ENCODE measurements around the gene ZSWIM5.
A peak's percentile ranks its signal among the peaks of the same experiment; 100 is the strongest.

Gene ZSWIM5

DNA sequence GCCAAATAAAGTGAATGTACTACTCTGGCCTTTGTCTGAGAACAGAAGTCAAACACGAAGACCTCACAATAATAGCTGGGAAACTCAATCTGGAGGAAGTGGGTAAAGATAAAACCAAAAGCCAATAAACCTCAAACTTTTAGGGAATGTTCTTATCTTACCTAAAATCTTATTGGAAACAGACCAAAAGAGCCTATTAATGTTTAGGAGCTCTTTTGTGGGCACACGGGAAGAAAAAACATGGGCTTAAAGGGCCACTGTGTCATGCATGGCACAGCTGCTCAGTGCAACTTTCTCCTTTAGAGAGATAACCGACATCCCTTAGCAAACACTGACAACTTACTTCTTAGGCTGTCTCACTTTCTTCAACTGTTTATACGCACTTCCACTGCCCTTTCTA is 236.1 kb downstream of the ZSWIM5 start:
- no peak overlapping the region for H3K4me3 ChIP-seq (replicated peaks; ENCODE audit: low read depth, low read length)
- TF ChIP-seq, protein P1, sequence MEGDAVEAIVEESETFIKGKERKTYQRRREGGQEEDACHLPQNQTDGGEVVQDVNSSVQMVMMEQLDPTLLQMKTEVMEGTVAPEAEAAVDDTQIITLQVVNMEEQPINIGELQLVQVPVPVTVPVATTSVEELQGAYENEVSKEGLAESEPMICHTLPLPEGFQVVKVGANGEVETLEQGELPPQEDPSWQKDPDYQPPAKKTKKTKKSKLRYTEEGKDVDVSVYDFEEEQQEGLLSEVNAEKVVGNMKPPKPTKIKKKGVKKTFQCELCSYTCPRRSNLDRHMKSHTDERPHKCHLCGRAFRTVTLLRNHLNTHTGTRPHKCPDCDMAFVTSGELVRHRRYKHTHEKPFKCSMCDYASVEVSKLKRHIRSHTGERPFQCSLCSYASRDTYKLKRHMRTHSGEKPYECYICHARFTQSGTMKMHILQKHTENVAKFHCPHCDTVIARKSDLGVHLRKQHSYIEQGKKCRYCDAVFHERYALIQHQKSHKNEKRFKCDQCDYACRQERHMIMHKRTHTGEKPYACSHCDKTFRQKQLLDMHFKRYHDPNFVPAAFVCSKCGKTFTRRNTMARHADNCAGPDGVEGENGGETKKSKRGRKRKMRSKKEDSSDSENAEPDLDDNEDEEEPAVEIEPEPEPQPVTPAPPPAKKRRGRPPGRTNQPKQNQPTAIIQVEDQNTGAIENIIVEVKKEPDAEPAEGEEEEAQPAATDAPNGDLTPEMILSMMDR (IDR thresholded peaks at IDR 0.05; ENCODE audit: low read length, missing control alignments) = no peak
- peak; percentile 54 for DNase-seq (ENCODE audit: low read depth)

Measured in fibroblast of pulmonary artery (primary cell).